DMS153 (cell line): ENCODE measurements around the gene CNTNAP2.
"Not testable (repeated sequence)": the region's sequence is repeated elsewhere in the genome, so short reads cannot be mapped to it uniquely, and the experiment has no call there.

Experiments used
- DNase-seq: peaks from one replicate; lab custom pipeline; 2025; lab: John Stamatoyannopoulos, UW

CNTNAP2 gene

DNA sequence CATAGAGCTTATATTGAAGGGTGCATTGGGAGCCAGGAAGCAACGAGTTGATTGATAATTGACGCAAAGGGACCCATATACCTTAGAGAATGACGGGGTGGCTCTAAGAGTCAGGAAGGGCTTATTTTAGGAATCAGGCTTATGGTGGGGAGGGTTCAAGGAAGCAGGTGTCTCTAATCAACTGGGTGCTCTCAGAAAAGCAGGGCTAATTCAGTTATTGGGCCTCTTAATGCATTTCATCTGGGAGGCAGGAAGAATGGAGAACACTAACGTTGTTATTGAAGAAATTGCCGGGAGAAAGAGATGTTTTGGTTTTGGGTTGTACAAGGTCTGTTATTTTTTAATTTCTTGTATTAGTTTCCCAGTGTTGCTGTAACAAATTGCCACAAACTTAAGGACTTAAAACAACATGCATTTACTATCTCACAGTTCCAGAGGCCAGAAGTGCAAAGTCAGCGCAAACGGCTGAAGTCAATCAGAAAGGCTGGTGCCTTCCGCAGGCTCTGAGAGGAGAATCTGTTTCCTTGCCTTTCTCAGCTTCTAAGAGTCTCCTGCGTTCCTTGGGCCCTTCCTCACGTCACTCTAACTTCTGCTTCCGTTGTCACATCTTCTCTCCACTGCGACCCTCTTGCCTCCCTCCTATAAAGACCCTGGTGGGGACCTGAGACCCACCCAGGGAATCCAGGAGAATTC, 2145.5 kb downstream of the CNTNAP2 start:
- no peak for DNase-seq

DNA sequence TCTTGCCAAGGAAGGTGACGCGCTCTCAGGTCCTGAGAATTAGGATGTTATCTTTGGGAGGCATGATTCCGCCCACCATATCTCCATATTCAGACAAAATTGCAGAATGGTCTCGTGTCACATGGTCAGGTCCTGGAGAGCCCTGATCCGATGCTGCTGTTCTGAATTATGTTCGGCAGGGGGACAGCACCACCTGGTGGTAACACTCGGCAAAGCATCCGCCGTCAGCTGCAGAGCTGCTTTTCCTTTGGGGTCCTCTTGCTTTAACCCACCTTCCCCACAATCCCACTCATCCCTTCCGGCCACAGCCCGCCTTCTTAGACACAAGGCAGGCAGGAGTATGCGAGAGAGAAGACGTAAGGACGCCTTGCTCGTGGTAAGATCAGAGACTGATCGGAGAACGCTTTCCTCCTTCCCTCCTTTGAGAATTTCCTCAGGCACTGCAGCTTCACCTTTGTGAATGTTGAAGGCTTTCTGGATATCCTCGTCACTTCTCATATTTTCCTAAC, 2146.2 kb downstream of the CNTNAP2 start:
- no peak for DNase-seq

DNA sequence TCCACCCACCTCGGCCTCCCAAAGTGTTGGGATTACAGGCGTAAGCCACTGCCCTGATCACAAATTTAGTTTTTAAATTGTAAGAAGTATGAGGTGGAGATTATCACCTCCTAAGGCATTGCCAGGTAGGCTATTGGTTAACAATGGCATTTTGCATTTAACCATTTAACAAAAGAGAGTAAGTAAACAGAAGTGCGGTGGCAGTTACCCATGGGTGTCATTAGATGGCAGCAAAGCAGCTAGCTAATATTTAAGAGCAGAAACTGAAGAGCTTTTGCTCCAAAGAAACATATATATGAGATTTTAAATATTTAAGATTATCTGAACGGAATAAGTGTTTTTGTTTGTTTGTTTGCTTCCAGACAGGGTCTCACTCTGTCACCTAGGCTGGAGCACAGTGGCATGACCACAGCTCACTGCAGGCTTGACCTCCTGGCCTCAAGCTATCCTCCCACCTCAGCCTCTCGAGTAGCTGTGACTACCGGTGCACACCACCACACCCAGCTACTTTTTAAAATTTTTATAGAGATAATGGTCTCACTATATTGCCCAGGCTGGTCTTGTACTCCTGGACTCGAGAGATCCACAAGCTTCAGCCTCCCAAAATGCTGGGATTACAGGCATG, 2148.4 kb downstream of the CNTNAP2 start:
- DNase-seq, result peak; percentile 37

DNA sequence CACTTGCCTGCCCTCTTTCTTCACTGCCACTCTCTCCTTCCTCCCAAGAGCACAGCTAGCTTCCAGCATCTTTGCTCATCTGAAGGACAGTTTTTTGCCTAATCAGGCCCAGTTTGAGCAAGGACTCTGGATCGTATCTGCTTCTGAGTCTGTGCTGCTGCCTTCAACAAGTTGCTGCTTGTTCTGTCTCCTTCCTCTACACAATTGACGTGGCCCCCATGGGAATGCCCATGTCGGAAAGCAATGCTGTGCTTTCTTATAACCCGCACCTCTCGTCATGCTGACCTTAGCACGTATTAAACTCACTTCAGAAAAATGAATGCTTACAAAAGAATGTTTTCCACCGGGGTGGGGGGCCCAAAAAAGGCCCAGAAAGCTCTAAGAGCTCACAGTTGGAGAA, 2149.3 kb downstream of the CNTNAP2 start:
- no peak for DNase-seq

DNA sequence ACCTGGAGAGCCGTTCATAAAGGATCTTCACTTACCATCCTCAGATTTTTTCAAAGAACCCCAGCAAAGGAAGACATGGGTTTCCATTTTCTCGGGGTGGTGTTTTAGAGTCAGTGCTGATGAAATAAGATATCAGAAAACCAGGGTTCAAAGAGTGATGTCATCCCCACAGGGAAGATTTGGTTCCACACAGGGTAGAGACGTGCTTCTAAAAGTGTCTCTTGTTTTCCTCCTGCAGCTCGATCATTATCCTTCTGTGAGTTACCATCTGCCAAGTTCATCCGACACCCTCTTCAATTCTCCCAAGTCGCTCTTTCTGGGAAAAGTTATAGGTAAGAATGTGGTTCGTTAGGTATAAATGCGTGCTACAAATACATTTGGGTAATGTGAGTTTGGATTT, 2150.2 kb downstream of the CNTNAP2 start:
- no peak for DNase-seq

DNA sequence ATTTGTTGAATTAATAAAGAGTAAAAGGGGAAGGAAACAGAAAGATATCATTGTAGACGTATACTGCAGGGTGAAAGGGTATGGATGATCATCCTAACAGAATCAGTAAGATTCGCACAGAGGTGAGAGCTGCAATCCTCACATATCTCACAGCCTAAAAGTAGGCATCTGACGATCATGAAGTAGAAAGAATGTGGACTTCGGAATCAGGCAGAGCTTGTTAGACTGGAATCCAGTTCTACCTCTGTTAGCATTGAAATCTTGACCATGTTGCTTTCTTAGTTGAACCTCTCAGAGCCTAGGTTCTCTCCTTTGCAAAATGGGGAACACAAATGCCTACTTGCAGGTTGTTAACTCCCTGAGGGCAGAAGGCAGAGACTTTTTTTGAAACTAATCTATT, 2154.0 kb downstream of the CNTNAP2 start:
- DNase-seq, result no peak

DNA sequence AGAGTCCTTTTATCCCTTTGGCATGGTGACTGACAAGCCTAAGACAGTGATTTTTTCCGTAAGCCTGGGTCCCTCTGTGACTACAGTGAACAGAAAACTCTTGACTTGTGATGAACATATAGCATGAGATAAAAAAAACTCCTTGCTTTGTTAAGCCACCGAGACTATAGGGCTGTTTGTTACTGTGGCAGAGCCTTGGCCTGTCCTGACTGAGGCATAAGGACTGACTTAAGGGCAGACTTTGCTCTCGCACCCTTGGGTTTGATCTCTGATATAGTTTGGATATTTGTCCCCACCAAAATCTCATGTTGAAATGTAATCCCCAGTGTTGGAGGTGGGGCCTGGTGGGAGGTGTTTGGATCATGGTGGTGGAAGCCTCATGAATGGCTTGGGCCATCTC, 2157.5 kb downstream of the CNTNAP2 start:
- no peak for DNase-seq

DNA sequence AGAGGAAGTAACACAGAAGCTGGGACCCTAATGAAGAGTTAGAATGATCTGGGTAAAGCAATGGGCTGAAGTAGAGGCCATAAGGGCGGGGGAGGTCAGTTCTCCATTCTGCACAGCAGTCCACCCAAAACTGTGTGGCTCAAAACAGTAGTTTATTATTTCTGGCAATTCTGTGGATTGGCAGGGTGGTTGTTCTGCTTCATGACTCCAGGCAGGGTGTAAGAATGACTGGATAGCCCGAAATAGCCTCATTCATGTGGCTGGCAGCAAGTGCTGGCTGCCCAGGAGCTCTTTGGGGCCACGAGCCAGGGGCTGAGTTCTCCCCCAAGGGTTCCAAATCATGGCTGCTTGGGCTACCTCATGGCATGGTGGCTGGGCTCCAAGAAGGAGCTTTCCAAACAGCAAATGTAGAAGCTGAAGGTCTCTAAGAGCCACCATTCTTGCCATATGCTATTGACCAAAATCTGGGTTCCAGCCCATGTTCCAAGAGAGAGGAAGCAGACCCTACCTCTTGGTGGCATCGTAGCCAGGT, 2158.8 kb downstream of the CNTNAP2 start:
- DNase-seq, result no peak

DNA sequence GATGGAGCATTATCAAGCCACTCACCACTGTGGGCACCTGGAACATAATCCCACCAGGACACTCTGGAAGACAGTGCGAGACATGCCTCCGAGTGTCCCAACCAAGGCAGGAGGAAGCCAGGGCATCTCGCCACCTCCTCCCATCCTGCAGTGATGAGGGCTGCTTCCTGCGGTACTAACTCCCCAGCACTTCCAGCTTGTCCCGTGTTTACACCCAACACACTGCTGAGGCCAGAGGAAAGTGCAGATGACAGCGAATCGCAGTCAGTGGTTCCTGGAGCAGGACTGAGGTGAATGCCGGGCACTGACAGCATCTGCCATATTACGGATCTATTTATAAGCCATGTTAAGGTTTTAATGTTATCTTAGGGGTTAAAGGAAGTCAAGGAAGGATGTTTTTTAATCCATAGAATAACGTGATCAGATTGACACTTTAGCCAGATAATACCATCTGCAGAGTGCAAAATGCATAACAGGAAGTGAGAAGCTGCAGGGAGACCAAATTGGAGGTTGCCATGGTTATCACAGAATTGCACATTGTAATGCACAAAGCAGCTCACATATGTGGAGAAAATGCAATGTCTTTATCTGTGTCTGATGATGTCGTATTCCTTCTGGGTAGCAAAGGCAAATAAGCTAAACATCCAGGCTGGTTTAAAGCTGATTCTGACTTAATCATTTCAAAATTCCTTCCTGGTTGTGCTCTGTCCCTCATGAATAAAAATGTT, 2159.9 kb downstream of the CNTNAP2 start:
- no peak for DNase-seq

DNA sequence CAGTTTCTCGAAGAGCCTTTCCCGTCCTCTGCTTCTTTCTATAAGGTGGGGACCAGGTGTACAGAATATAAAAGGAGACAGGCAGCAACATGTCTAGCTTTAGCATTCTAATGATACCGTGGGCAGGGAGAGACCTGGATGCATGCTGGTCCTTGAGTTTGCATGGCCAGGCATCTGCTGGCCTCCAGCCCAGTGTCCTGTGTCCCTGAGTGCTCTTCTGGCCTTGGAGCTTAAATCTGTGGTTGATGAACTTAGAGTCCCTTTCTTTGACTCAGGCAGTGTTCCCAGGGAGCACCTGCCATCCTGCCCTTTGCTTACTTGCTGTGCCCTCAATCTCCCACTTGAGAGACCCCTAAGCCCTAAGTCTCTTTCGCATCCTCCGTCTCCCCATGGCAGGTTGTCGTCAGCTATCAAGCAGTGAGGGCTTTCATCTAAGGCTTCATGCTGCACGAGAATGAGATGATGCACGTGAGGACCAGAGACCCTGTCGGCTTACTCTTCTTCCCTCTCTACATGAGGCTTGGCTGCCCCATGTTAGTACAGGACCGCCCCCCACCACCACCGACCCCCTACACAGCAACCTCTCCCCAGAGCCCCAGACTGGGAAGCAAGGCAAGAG, 2160.6 kb downstream of the CNTNAP2 start:
- no peak for DNase-seq

DNA sequence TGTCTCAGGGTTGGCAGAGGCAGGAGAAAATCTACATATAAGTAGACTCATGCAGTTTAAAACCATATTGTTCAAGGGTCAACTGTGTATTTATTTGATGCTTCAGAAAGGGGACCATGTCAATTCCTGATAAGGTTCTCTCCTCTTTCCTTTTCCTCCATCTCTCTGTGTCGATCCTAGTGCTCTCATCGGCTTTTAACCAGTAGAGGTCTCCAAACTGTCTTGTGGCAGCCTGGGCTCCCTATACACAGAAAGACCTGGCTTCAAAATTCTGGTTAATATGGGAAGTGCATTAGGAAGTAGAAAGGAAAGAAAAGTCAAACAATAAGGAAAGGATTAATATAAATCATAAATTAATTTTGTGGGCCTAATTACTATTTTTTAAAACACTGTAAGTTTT, 2169.5 kb downstream of the CNTNAP2 start:
- no peak for DNase-seq

DNA sequence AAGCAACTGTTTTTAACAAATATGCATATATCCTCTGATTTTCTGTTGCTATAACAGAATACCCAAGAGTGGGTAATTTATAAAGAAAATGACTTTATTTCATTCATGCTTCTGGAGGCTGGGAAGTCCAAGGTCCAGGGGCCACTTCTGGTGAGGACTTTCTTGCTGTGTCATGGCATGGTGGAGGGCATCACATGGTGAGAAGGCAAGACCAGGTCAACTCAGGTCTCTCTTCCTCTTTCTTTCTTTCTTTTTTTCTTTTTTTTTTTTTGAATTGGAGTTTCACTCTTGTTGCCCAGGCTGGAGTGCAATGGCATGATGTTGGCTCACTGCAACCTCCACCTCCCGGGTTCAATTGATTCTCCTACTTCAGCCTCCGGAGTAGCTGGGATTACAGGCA, 2170.9 kb downstream of the CNTNAP2 start:
- no peak for DNase-seq

DNA sequence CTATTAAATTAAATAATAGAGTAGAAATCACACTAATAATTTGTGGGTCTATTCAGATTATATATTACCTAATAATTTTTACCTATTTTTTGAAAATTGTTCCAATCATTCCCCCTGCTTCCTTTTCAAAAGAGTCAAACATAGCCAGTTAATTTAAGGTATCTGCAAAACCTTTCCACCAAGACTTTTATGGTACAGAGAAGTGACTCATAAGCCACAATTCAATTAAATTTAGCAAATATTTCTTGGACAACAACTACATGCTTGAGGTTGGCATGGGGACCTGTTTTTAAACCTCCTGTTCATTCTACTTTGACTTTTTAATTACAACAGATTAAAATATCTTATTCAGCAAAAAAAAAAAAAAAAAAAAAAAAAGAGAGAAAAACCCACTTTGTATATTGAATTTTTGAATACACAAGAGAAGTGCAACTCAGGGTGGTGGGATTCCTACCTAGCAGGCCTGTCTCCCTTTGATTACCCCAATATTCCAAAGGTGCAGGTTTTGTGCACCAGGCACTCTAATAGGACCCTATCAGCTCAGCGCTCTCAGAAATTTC, 2172.1 kb downstream of the CNTNAP2 start:
- DNase-seq, result no peak

DNA sequence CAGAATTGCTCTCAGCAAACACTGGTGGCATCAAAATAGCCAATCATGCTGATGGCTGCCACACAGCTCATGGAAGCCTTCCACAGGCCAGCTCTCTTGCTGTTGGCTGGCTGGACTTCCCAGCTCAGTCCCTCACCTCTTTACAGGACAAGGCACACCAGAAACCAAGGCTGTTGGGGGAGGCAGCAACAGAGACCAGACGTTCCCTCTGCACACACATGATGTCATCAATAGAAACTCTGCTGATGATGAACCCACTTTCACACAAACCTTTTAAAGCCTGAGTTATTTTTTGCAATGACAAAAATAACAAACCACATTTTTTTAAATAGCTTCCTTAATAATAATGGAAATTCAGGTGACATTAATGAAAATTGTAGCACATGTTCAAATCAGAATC, 2173.0 kb downstream of the CNTNAP2 start:
- no peak for DNase-seq

DNA sequence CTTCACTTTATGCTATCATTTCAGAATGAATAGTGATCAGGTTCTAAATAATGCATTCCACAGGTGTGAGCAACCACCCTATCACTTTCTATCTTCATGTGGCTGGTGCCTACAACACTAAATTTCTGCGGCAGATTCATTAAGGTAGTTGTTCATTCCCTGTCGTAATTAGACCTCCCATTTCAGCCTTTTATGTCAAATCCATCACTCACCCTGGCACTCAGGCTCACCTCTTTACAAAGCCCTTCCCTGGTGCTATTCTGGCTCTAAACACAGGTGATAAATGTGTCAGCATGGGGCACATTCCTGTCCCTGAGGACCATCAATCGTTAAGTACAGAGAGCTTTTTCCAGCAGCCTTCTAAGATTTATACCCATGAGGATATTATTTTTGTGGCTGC, 2173.9 kb downstream of the CNTNAP2 start:
- no peak for DNase-seq

DNA sequence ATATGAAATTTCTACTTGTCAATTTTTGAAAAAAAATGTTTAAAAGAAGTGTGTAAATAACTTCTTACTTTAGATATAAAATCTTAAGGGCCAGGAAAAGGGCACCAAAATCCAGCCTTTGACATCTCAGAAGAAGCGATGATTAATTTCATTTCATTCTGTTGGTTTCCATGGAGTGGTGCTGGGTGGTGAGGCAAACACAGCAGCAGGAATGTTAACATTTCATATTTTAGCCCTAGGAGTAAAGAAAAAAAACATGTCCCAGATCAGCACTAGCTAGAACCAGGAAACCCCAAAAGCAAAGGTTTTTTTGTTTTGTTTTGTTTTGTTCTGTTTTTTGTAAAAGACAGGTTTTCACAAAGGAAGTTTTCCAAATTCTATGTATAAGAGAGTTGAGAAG, 2175.2 kb downstream of the CNTNAP2 start:
- no peak for DNase-seq

DNA sequence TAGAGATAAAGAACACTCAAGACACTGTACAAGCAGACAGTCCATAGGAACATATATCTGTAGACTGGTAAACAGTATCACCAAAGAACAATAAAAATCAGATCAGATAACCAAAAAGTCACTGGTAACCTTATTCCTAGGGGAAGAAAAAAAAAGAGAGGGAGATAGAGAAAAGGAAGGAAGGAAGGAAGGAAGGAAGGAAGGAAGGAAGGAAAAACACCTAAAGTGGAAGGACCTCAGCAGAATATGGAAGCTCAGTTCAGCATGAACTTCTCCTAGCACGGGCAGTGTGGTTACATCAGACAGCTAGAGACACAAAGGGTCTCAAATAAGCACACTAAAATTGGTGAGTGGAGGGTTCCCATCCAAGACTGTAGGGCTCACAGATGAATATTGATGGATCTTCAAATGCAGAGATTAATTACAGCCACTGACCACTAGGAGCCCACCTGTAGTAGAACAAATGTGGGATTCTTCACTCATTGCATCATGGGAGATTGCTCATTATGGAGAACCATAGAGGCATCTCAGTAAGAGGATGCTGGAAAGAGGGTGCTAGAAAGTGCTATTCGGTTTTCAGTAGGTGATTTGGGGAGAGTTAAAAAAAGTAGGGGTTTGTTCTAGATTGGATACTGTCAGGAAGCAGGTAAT, 2180.5 kb downstream of the CNTNAP2 start:
- no peak for DNase-seq

DNA sequence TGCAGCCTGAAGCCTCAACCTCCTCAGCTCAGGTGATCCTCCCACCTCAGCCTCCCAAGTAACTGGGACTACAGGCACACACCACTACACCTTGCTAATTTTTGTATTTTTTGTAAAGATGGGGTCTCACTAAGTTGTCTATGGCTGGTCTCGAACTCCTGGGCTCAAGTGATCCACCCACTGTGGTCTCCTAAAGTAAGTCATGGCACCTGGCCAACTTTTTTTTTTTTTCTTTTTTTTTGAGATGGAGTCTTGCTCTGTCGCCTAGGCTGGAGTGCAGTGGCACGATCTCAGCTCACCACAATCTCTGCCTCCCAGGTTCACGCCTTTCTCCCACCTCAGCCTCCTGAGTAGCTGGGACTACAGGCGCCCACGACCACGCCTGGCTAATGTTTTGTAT, 2182.2 kb downstream of the CNTNAP2 start:
- DNase-seq, result not testable (repeated sequence)

DNA sequence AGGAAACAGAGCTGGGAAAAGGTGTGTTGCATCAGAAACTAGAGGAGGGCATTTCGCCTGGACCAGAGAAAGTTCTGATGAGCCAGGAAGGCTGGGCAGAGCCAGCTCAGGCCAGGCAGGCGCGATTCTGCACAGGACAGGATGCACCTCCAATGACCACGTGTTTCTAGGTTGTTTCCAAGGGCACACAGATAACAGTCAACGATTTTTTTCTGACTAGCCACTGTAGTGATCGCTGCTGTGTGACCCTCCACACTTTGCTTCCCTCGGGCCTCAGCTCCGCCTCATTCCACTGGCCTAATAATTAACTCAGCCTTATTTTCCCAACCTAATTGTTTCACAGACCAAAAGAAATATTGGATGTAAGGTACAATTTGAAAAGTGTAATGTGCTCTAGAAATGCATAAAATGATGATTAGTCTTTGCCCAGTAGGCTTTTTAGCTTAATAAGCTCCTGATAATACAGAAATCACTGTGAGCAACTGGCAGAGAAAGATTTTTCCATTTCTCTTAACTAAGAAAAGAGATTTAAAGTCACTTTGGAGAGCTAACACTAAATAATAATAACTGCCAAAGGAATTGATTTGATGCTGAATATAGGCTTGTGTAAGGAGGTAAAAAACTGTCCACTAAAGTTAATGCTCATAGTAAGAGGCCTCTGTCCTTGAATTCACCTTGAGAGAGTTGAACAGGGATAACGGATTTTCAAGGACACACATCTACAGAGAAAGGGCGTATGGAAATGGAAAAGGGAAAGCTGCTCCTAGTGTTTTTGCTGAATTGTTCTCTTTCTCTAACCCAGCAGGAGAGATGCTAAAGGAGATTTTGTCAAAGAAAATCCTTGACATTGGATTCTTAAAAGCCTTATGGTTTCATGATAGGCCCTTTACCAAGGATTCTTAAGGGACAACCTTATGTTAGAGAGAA, 2183.0 kb downstream of the CNTNAP2 start:
- DNase-seq, result no peak

DNA sequence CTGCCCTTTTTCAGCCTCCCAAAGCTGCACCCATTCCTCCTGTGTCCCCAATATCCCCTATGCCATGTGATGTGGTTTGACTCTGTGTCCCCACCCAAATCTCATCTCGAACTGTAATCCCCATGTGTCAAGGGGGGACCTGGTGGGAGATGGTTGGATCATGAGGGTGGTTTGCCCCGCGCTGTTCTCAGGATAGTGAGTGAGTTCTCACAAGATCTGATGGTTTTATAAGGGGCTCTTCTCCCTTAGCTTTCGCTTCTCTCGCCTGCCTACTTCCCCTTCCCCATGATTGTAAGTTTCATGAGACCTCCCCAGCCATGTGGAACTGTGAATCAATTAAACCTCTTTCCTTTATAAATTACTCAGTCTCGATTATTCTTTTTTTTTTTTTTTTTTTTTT, 2185.8 kb downstream of the CNTNAP2 start:
- DNase-seq, result not testable (repeated sequence)
